Measurements from ENCODE around the gene CDC42BPA.

Gene CDC42BPA

DNA sequence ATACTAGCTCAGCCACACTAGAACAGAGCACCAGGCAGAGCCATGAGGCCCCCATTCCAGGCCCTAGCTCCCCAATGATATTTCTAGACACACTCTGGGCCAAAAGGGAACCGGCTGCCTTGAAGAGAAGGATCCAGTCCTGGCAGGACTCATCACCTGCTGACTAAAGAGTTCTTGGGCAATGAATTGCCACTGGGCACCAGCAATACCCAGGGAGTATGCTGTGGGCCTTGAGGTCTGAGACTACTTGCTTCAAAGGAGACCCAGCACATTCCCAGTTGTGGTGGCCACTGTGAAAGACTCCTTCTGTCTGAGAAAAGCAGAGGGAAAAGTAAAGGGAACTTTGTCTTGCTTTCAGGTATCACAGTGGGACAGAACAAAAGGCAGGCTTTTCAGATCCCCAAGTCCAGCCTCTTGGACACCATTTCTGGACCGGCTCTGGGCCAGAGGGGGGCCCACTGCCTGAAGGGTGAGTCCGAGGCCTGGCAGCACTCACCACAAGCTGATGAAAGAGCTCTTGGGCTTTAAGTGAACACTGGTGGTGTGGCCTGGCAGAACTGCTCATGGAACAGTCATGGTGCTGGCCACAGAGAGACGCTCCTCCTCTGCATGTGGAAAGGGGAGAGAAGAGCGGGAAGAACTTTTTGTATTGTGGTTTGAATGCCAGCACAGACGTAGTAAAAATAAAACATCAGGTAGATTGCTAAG lies 72.5 kb downstream of the CDC42BPA start:
- Histone ChIP-seq H3K9me3 (ENCODE audit: insufficient read depth, low read length, severe bottlenecking) (no peaks in the 10 kb centered on the region), H3K27ac (ENCODE audit: low read length) (no peak overlapping the region), H3K27me3 (ENCODE audit: insufficient read depth, low read length, poor library complexity) (no peaks in the 10 kb centered on the region), H3K9ac (ENCODE audit: low read depth, low read length) (no peak overlapping the region), H2AFZ (ENCODE audit: low read depth, low read length) (no peak overlapping the region), H3K4me3 (ENCODE audit: low read depth in 1 of 2, low read length in 2 of 2) (no peak overlapping the region), H3K4me1 (ENCODE audit: insufficient read depth, low read length) (no peaks in the 10 kb centered on the region), H3K36me3 (ENCODE audit: insufficient read depth, low read length) (no peaks in the 10 kb centered on the region), H3K4me2 (ENCODE audit: insufficient read depth, low read length) (no peak overlapping the region), H4K20me1 (ENCODE audit: insufficient read depth, low read length) (no peaks in the 10 kb centered on the region), H3K79me2 (ENCODE audit: insufficient read depth, low read length) (no peaks in the 10 kb centered on the region)
- ATAC-seq (ENCODE audit: insufficient read depth, low read depth) (no peak), DNase-seq (no peak)
- TF ChIP-seq, protein P1, sequence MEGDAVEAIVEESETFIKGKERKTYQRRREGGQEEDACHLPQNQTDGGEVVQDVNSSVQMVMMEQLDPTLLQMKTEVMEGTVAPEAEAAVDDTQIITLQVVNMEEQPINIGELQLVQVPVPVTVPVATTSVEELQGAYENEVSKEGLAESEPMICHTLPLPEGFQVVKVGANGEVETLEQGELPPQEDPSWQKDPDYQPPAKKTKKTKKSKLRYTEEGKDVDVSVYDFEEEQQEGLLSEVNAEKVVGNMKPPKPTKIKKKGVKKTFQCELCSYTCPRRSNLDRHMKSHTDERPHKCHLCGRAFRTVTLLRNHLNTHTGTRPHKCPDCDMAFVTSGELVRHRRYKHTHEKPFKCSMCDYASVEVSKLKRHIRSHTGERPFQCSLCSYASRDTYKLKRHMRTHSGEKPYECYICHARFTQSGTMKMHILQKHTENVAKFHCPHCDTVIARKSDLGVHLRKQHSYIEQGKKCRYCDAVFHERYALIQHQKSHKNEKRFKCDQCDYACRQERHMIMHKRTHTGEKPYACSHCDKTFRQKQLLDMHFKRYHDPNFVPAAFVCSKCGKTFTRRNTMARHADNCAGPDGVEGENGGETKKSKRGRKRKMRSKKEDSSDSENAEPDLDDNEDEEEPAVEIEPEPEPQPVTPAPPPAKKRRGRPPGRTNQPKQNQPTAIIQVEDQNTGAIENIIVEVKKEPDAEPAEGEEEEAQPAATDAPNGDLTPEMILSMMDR (IDR thresholded peaks at IDR 0.05; ENCODE audit: borderline replicate concordance, extremely low read depth, low read length, poor library complexity, severe bottlenecking), result no peak

DNA sequence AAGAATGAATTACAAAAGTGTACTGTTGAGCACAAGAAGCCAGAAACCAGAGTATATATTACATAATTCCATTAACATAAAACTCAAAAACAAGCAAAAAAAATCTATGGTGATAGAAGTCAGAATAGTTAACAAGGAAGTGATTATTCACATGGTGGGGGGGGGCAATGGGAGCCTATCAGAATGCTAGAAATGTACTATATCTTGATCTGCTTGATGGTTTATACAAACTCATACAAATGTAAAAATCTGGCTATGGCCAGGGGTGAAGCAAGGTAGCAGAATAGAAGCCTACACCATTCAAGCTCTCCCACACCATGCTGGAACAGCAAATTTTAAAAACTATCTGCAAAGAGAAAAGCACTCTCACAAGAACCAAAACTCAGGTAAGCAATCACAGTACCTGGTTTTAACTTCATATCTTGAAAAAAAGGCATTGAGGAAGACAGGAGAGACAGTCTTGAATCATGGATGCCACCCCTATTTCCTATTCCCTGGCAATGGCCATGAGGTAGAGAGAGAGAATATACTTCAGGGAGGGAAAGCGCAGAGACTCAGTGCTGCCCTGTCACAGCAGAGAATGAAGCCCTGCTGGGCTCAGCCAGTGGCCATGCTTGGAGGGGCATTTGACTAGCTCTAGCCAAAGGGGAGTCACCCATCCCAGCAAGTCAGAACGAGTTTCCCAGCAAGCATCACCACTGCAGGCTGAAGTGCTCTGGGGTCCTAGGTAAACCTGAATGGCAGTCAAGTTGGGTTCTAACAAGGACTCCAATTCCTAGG lies 73.8 kb downstream of the CDC42BPA start:
- Histone ChIP-seq H3K4me3 (ENCODE audit: low read depth in 1 of 2, low read length in 2 of 2) (no peak overlapping the region), H2AFZ (ENCODE audit: low read depth, low read length) (no peak overlapping the region), H3K9ac (ENCODE audit: low read depth, low read length) (no peak overlapping the region), H3K36me3 (ENCODE audit: insufficient read depth, low read length) (no peaks in the 10 kb centered on the region), H3K79me2 (ENCODE audit: insufficient read depth, low read length) (no peaks in the 10 kb centered on the region), H4K20me1 (ENCODE audit: insufficient read depth, low read length) (no peaks in the 10 kb centered on the region), H3K4me2 (ENCODE audit: insufficient read depth, low read length) (no peak overlapping the region), H3K4me1 (ENCODE audit: insufficient read depth, low read length) (no peaks in the 10 kb centered on the region), H3K27ac (ENCODE audit: low read length) (no peak overlapping the region), H3K9me3 (ENCODE audit: insufficient read depth, low read length, severe bottlenecking) (no peaks in the 10 kb centered on the region), H3K27me3 (ENCODE audit: insufficient read depth, low read length, poor library complexity) (no peaks in the 10 kb centered on the region)
- TF ChIP-seq, protein P1 (IDR thresholded peaks at IDR 0.05; ENCODE audit: borderline replicate concordance, extremely low read depth, low read length, poor library complexity, severe bottlenecking), result no peak
- no peak for TF ChIP-seq EZH2 (IDR thresholded peaks at IDR 0.05; ENCODE audit: borderline replicate concordance, low read depth, low read length, severe bottlenecking)
- no peak for DNase-seq
- no peak for ATAC-seq (ENCODE audit: insufficient read depth, low read depth)

DNA sequence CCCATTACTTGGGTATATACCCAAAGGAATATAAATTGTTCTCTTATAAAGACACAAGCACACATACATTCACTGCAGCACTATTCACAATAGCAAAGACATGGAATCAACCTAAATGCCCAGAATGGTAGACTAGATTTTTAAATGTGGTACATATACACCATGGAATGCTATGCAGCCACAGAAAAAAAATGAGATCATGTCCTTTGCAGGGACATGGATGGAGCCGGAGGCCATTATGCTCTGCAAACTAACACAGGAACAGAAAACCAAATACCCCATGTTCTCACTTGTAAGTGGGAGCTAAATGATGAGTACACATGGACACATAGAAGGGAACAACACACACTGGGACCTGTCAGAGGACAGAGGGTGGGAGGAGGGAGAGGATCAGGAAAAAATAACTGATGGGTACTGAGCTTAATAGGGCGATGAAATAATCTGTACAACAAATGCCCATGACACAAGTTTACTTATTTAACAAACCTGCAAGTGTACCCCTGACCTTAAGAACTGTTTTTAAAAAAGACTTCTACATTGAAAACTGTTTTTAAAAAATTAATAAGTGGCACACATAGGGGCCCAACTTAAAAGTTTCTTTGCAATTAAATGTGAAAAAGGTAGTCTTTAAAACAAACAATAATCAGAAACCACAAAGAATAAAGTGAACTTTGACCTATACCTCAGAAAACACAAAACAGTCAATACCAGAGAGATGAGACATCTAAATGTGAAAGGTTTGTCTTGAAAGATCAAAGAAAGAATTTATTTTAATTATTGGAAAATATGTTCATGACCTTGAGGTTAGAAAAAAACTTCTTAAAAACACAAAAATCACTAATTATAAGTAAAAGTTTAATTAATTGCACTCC lies 75.2 kb downstream of the CDC42BPA start:
- H4K20me1 ChIP-seq (ENCODE audit: insufficient read depth, low read length), result no peaks in the 10 kb centered on the region
- ATAC-seq (ENCODE audit: insufficient read depth, low read depth) (no peak), DNase-seq (no peak)
- no peak overlapping the region for H2AFZ ChIP-seq (ENCODE audit: low read depth, low read length)
- H3K9ac ChIP-seq (ENCODE audit: low read depth, low read length), result no peak overlapping the region
- H3K27me3 ChIP-seq (ENCODE audit: insufficient read depth, low read length, poor library complexity), result no peaks in the 10 kb centered on the region
- H3K27ac ChIP-seq (ENCODE audit: low read length), result no peak overlapping the region
- no peaks in the 10 kb centered on the region for H3K36me3 ChIP-seq (ENCODE audit: insufficient read depth, low read length)
- no peaks in the 10 kb centered on the region for H3K79me2 ChIP-seq (ENCODE audit: insufficient read depth, low read length)
- H3K4me1 ChIP-seq (ENCODE audit: insufficient read depth, low read length), result no peaks in the 10 kb centered on the region
- no peak overlapping the region for H3K4me3 ChIP-seq (ENCODE audit: low read depth in 1 of 2, low read length in 2 of 2)
- H3K9me3 ChIP-seq (ENCODE audit: insufficient read depth, low read length, severe bottlenecking), result no peaks in the 10 kb centered on the region
- no peak overlapping the region for H3K4me2 ChIP-seq (ENCODE audit: insufficient read depth, low read length)
- TF ChIP-seq, protein P1 (IDR thresholded peaks at IDR 0.05; ENCODE audit: borderline replicate concordance, extremely low read depth, low read length, poor library complexity, severe bottlenecking), result no peak
- TF ChIP-seq EZH2 (IDR thresholded peaks at IDR 0.05; ENCODE audit: borderline replicate concordance, low read depth, low read length, severe bottlenecking), result no peak
